ENCODE measurements around the gene DAPK2. TPM values are rescaled to one million over a fixed set of nuclear protein-coding genes. Genes with fewer than 3 reads are reported as not detected.

Gene DAPK2
- total RNA-seq, 4 donors from 2014 or later: 28.5 to 70.8 (median 52.7) TPM

GRCh38 chr15:64034519-64034918 is 11.8 kb downstream of the DAPK2 start:
- Histone ChIP-seq H3K36me3 (peaks cover 0 to 26% of the 10 kb centered on the region in 2 donors), H3K27me3 (no peaks in the 10 kb centered on the region), H3K4me1 (peaks cover 16 to 27% of the 10 kb centered on the region in 2 donors), H3K4me3 (no peak overlapping the region), H3K9me3 (no peaks in the 10 kb centered on the region), H3K27ac (peak overlapping the region in 1 of 4 donors; percentile 16)
- in situ Hi-C loops (cut with MboI; ENCODE audit: low sequenced_read_pairs in 4 of 4) (no loop called here), intact Hi-C loops (cut with DNase I; ENCODE audit: low total_unique reads) (no loop called here)
- no peak for TF ChIP-seq CTCF (IDR thresholded peaks at IDR 0.05 in 4 of 5, conservative IDR thresholded peaks at IDR 0.05 in 1 of 5)
- no peak for TF ChIP-seq POLR2A (IDR thresholded peaks at IDR 0.05)
- ATAC-seq (no peak), DNase-seq (no peak)

- Histone ChIP-seq H3K4me3 (no peak overlapping the region), H3K9me3 (no peaks in the 10 kb centered on the region), H3K4me1 (peaks cover 25 to 39% of the 10 kb centered on the region in 2 donors), H3K36me3 (peaks cover 0 to 13% of the 10 kb centered on the region in 2 donors), H3K27ac (peak overlapping the region in 2 of 4 donors; percentile 9 to 50), H3K27me3 (no peaks in the 10 kb centered on the region)
- ATAC-seq (no peak), DNase-seq (no peak)
- TF ChIP-seq CTCF (IDR thresholded peaks at IDR 0.05 in 4 of 5, conservative IDR thresholded peaks at IDR 0.05 in 1 of 5): no peak
- no peak for TF ChIP-seq POLR2A (IDR thresholded peaks at IDR 0.05)
- intact Hi-C loops (cut with DNase I; ENCODE audit: low total_unique reads) (no loop called here), in situ Hi-C loops (cut with MboI; ENCODE audit: low sequenced_read_pairs in 4 of 4) (no loop called here)
These were observed 14.0 kb downstream of the DAPK2 start for GRCh38 chr15:64032329-64032728.

- TF ChIP-seq CTCF (IDR thresholded peaks at IDR 0.05 in 4 of 5, conservative IDR thresholded peaks at IDR 0.05 in 1 of 5) (no peak), POLR2A (IDR thresholded peaks at IDR 0.05) (no peak)
- no peak for DNase-seq
- Histone ChIP-seq H3K4me3 (no peak overlapping the region), H3K36me3 (peaks cover 0 to 6% of the 10 kb centered on the region in 2 donors), H3K27ac (peak overlapping the region in 3 of 4 donors; percentile 10 to 86 (median 47)), H3K27me3 (no peaks in the 10 kb centered on the region), H3K9me3 (no peaks in the 10 kb centered on the region), H3K4me1 (peaks cover 41 to 50% of the 10 kb centered on the region in 2 donors)
- ATAC-seq: no peak
- intact Hi-C loops (cut with DNase I; ENCODE audit: low total_unique reads) (no loop called here), in situ Hi-C loops (cut with MboI; ENCODE audit: low sequenced_read_pairs in 4 of 4) (no loop called here)
These were observed 16.2 kb downstream of the DAPK2 start for GRCh38 chr15:64030123-64030522.

GRCh38 chr15:64029633-64030032 is 16.7 kb downstream of the DAPK2 start:
- Histone ChIP-seq H3K9me3 (no peaks in the 10 kb centered on the region), H3K27me3 (no peaks in the 10 kb centered on the region), H3K4me1 (peaks cover 46 to 55% of the 10 kb centered on the region in 2 donors), H3K36me3 (peaks cover 0 to 6% of the 10 kb centered on the region in 2 donors), H3K4me3 (no peak overlapping the region), H3K27ac (peak overlapping the region in 3 of 4 donors; percentile 47 to 86 (median 84))
- no peak for ATAC-seq
- DNase-seq: no peak
- in situ Hi-C loops (cut with MboI; ENCODE audit: low sequenced_read_pairs in 4 of 4): no loop called here
- intact Hi-C loops (cut with DNase I; ENCODE audit: low total_unique reads): no loop called here
- TF ChIP-seq CTCF (IDR thresholded peaks at IDR 0.05 in 4 of 5, conservative IDR thresholded peaks at IDR 0.05 in 1 of 5) (no peak), POLR2A (IDR thresholded peaks at IDR 0.05) (no peak)

- H3K4me3 ChIP-seq: no peak overlapping the region
- no peaks in the 10 kb centered on the region for H3K27me3 ChIP-seq
- no peak for ATAC-seq
- DNase-seq: no peak
- TF ChIP-seq POLR2A (IDR thresholded peaks at IDR 0.05) (no peak), CTCF (IDR thresholded peaks at IDR 0.05 in 4 of 5, conservative IDR thresholded peaks at IDR 0.05 in 1 of 5) (no peak)
- H3K27ac ChIP-seq: peak overlapping the region in 3 of 4 donors; percentile 47 to 86 (median 84)
- in situ Hi-C loops (cut with MboI; ENCODE audit: low sequenced_read_pairs in 4 of 4): no loop called here
- no peaks in the 10 kb centered on the region for H3K9me3 ChIP-seq
- H3K36me3 ChIP-seq: peaks cover 0 to 2% of the 10 kb centered on the region in 2 donors
- intact Hi-C loops (cut with DNase I; ENCODE audit: low total_unique reads): no loop called here
- H3K4me1 ChIP-seq: peaks cover 51 to 60% of the 10 kb centered on the region in 2 donors
These were observed 17.2 kb downstream of the DAPK2 start for GRCh38 chr15:64029110-64029509.
